ENCODE data around the gene RSPO4.

DNA sequence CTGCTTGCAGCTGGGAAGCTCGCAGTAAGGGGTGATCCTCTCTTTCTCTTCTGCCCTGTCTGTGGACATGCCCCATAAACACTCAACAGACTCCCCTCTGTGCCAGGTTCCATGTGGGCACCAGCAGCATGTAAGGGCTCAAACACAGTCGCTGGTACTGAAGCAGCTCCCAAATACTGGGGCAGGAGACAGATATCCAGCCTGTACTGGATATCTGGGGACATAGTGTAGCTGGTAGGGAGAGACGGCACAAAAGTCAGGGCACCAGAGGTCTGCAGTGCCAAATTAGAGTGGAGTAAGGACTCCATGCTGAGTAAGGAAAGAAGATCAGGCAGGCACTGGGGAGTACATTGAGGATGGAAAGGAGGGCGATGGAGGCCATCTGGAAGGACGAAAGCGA, 48.3 kb upstream of the RSPO4 start:
- TF ChIP-seq, protein P1, sequence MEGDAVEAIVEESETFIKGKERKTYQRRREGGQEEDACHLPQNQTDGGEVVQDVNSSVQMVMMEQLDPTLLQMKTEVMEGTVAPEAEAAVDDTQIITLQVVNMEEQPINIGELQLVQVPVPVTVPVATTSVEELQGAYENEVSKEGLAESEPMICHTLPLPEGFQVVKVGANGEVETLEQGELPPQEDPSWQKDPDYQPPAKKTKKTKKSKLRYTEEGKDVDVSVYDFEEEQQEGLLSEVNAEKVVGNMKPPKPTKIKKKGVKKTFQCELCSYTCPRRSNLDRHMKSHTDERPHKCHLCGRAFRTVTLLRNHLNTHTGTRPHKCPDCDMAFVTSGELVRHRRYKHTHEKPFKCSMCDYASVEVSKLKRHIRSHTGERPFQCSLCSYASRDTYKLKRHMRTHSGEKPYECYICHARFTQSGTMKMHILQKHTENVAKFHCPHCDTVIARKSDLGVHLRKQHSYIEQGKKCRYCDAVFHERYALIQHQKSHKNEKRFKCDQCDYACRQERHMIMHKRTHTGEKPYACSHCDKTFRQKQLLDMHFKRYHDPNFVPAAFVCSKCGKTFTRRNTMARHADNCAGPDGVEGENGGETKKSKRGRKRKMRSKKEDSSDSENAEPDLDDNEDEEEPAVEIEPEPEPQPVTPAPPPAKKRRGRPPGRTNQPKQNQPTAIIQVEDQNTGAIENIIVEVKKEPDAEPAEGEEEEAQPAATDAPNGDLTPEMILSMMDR (IDR thresholded peaks at IDR 0.05) = no peak
- no peak for TF ChIP-seq POLR2A (IDR thresholded peaks at IDR 0.05)
